ENCODE data around the gene KCNQ2. TPM values are rescaled to one million over a fixed set of nuclear protein-coding genes. Genes with fewer than 3 reads are reported as not detected.

KCNQ2 gene
- total and polyA plus RNA-seq, 4 donors, result not detected

DNA sequence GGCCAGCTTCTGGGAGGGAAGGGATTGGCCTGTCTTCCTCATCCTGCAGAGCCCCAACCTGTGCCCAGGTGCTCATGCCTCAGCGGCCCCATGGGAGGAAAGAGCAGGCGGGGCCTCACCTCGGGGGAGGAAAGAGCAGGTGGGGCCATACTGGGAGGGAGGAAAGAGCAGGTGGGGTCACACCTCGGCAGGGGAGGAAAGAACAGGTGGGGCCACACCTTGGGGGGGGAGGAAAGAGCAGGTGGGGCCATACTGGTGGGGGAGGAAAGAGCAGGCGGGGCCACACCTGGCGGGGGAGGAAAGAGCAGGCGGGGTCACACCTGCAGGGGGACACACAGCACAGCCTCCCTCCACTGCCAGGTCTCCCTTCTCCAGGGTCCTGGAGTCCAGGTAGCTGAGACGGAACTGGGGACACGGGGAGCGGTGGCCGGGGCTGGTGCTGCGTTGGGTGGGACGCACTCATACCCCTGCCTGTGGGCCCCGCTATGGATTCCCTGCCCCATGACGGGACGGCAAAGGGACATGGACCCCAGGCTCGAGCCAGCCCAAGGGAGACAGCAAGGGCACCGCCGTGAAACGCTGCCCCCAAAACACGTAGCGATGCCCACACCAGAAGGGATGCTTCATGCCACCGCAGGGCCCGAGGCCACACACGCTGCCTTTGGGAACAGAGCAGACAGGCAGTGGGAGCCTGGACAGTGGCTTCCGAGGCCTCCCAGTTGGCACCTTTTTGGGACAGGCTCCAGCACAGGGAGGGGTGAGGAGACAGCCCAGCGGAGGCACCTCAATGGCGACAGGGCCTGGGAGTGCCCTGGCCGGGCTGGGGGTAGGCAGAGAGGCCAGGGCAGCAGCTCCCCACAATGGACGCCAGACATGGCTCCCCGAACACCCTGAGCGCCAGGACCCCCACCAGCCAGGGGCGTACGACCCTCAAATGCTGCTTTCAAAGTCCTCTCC, 68.0 kb downstream of the KCNQ2 start:
- Histone ChIP-seq H3K36me3 (ENCODE audit: control insufficient read depth in 4 of 4, insufficient read depth in 3 of 4, low read depth in 1 of 4, low read length in 3 of 4) (no peaks in the 10 kb centered on the region), H3K4me3 (ENCODE audit: low read depth in 1 of 3, low read length in 3 of 3) (no peak overlapping the region), H3K9me3 (ENCODE audit: control insufficient read depth in 4 of 4, low read length in 3 of 4) (no peaks in the 10 kb centered on the region), H3K27ac (ENCODE audit: low read depth in 1 of 2, low read length in 2 of 2) (no peak overlapping the region), H3K4me1 (ENCODE audit: control insufficient read depth in 4 of 4, insufficient read depth in 4 of 4, low read length in 3 of 4) (no peaks in the 10 kb centered on the region), H3K9ac (ENCODE audit: low read depth in 1 of 2, low read length in 2 of 2) (no peak overlapping the region), H3K27me3 (ENCODE audit: control insufficient read depth in 4 of 4, insufficient read depth in 4 of 4, low read length in 3 of 4) (peaks cover 0 to 3% (median 0%) of the 10 kb centered on the region in 4 donors)
- TF ChIP-seq FOXA2 (IDR thresholded peaks at IDR 0.05), result no peak
- TF ChIP-seq RXRA (IDR thresholded peaks at IDR 0.05), result no peak
- no peak for TF ChIP-seq MAX (IDR thresholded peaks at IDR 0.05)
- no peak for TF ChIP-seq ATF3 (IDR thresholded peaks at IDR 0.05)
- TF ChIP-seq, protein P1, sequence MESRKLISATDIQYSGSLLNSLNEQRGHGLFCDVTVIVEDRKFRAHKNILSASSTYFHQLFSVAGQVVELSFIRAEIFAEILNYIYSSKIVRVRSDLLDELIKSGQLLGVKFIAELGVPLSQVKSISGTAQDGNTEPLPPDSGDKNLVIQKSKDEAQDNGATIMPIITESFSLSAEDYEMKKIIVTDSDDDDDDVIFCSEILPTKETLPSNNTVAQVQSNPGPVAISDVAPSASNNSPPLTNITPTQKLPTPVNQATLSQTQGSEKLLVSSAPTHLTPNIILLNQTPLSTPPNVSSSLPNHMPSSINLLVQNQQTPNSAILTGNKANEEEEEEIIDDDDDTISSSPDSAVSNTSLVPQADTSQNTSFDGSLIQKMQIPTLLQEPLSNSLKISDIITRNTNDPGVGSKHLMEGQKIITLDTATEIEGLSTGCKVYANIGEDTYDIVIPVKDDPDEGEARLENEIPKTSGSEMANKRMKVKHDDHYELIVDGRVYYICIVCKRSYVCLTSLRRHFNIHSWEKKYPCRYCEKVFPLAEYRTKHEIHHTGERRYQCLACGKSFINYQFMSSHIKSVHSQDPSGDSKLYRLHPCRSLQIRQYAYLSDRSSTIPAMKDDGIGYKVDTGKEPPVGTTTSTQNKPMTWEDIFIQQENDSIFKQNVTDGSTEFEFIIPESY (IDR thresholded peaks at IDR 0.05), result no peak
- TF ChIP-seq JUND (IDR thresholded peaks at IDR 0.05), result no peak
- TF ChIP-seq HNF4A (conservative IDR thresholded peaks at IDR 0.05), result no peak
- no peak for TF ChIP-seq TAF1 (conservative IDR thresholded peaks at IDR 0.05)
- no peak for TF ChIP-seq HNF4G (IDR thresholded peaks at IDR 0.05)
- TF ChIP-seq YY1 (IDR thresholded peaks at IDR 0.05), result no peak
- TF ChIP-seq RAD21 (IDR thresholded peaks at IDR 0.05), result no peak
- TF ChIP-seq SP1 (IDR thresholded peaks at IDR 0.05), result no peak
- TF ChIP-seq, protein P2, sequence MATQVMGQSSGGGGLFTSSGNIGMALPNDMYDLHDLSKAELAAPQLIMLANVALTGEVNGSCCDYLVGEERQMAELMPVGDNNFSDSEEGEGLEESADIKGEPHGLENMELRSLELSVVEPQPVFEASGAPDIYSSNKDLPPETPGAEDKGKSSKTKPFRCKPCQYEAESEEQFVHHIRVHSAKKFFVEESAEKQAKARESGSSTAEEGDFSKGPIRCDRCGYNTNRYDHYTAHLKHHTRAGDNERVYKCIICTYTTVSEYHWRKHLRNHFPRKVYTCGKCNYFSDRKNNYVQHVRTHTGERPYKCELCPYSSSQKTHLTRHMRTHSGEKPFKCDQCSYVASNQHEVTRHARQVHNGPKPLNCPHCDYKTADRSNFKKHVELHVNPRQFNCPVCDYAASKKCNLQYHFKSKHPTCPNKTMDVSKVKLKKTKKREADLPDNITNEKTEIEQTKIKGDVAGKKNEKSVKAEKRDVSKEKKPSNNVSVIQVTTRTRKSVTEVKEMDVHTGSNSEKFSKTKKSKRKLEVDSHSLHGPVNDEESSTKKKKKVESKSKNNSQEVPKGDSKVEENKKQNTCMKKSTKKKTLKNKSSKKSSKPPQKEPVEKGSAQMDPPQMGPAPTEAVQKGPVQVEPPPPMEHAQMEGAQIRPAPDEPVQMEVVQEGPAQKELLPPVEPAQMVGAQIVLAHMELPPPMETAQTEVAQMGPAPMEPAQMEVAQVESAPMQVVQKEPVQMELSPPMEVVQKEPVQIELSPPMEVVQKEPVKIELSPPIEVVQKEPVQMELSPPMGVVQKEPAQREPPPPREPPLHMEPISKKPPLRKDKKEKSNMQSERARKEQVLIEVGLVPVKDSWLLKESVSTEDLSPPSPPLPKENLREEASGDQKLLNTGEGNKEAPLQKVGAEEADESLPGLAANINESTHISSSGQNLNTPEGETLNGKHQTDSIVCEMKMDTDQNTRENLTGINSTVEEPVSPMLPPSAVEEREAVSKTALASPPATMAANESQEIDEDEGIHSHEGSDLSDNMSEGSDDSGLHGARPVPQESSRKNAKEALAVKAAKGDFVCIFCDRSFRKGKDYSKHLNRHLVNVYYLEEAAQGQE (IDR thresholded peaks at IDR 0.05), result no peak
- TF ChIP-seq NR2F2 (IDR thresholded peaks at IDR 0.05), result no peak
- no peak for TF ChIP-seq EGR1 (IDR thresholded peaks at IDR 0.05; ENCODE audit: low read depth in 2 of 2)
- TF ChIP-seq, protein P3, sequence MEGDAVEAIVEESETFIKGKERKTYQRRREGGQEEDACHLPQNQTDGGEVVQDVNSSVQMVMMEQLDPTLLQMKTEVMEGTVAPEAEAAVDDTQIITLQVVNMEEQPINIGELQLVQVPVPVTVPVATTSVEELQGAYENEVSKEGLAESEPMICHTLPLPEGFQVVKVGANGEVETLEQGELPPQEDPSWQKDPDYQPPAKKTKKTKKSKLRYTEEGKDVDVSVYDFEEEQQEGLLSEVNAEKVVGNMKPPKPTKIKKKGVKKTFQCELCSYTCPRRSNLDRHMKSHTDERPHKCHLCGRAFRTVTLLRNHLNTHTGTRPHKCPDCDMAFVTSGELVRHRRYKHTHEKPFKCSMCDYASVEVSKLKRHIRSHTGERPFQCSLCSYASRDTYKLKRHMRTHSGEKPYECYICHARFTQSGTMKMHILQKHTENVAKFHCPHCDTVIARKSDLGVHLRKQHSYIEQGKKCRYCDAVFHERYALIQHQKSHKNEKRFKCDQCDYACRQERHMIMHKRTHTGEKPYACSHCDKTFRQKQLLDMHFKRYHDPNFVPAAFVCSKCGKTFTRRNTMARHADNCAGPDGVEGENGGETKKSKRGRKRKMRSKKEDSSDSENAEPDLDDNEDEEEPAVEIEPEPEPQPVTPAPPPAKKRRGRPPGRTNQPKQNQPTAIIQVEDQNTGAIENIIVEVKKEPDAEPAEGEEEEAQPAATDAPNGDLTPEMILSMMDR (IDR thresholded peaks at IDR 0.05; ENCODE audit: low read depth, low read length, missing input control), result no peak
- TF ChIP-seq GABPA (IDR thresholded peaks at IDR 0.05 in 1 of 2, conservative IDR thresholded peaks at IDR 0.05 in 1 of 2), result no peak
- no peak for TF ChIP-seq FOXA1 (IDR thresholded peaks at IDR 0.05)
- DNase-seq (ENCODE audit: low spot score), result no peak
- 68% methylated on average over 34 of the region's 34 CpGs for WGBS
